DND-41 (cell line): ENCODE data around the gene ADCY1.

Experiments used
- EZH2 ChIP-seq: IDR thresholded peaks from 3 replicates; pipeline ENCODE4 v1.6.1; 2012; ENCODE audit warnings: borderline replicate concordance, low read depth, mild to moderate bottlenecking, moderate library complexity, low read length, inconsistent platforms; ENCODE audit not compliant: severe bottlenecking
- TF ChIP-seq, protein P1 (sequence below): IDR thresholded peaks from 2 replicates; pipeline ENCODE4 v1.5.1; 2012; ENCODE audit warnings: borderline replicate concordance, low read length, moderate library complexity, mild to moderate bottlenecking; ENCODE audit not compliant: poor library complexity, severe bottlenecking; ENCODE audit errors: extremely low read depth

DNA sequence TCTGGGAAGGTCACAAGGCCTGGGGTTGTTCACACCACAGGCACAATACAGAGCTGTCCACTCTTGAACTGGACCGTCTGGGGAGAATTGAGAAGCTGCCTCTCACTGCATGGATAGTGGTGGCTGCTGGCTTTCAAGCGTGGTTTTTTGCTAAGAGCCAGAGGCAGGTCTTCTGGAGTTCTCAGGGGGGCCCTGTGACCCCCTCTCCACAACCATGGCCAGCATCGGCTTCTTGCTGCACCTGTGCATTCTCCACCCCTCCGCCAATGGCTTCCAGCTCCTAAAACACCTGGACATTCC lies 140.3 kb downstream of the ADCY1 start:
- TF ChIP-seq, protein P1, sequence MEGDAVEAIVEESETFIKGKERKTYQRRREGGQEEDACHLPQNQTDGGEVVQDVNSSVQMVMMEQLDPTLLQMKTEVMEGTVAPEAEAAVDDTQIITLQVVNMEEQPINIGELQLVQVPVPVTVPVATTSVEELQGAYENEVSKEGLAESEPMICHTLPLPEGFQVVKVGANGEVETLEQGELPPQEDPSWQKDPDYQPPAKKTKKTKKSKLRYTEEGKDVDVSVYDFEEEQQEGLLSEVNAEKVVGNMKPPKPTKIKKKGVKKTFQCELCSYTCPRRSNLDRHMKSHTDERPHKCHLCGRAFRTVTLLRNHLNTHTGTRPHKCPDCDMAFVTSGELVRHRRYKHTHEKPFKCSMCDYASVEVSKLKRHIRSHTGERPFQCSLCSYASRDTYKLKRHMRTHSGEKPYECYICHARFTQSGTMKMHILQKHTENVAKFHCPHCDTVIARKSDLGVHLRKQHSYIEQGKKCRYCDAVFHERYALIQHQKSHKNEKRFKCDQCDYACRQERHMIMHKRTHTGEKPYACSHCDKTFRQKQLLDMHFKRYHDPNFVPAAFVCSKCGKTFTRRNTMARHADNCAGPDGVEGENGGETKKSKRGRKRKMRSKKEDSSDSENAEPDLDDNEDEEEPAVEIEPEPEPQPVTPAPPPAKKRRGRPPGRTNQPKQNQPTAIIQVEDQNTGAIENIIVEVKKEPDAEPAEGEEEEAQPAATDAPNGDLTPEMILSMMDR: no peak
- no peak for TF ChIP-seq EZH2
